SH-SY5Y (cell line): ENCODE data around the gene F10.

Experiments
- GATA2 ChIP-seq: IDR thresholded peaks from 2 replicates; pipeline ENCODE4 v1.6.1; 2011; ENCODE audit warnings: mild to moderate bottlenecking, low read depth, low read length
- GATA3 ChIP-seq: IDR thresholded peaks from 2 replicates; pipeline ENCODE4 v1.6.1; 2011; ENCODE audit warnings: low read depth, mild to moderate bottlenecking, low read length, moderate library complexity

The F10 gene

DNA sequence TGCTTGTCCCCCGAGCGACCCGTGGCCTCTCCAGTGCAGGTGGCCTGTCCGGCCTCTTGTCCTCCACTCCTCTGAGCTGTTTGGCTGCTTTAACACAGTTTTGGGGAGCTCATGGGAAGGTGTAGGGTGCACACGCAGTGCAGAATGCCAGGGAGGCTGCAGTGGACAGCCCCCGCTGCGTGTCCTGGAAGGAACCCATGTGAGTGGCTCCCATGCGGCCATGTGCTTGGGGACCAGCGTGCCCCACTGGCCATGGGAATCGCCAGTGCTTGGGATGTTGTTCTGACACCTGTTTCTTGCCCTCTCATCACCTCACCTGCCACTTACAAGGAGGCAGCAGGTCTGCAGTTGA is 39.6 kb upstream of the F10 start:
- no peak for TF ChIP-seq GATA3
- no peak for TF ChIP-seq GATA2

DNA sequence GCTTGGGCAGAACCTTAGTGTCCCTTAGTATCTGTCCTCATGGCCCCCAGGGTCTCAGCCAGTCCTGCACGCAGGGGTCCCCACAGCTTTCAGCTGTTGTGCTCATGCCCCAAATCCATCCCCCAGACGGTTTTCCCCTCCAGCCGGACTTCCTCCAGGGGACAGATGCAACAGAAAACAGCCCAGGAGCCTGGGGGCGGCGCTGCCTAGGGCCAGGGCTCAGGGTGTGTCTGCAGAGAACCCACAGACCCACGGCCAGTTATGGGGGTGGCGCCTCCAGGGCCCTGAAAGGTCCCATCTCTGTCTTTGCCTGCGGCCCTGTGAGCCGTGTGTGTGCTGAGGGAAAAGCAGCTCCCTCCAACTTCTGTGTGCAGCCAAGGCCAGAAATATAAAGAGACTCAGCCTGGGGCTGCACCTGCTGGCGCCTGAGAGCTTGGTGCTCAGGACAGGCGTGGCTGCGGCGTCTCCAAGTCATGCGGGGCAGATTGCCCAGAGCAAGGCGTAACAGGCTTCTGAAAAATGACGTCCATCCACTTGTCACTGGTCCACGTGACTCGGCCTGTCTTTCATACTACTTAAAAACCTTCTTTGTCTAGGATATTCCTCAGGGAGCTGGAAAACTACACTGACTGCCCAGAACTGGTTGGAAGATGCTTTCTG is 39.1 kb upstream of the F10 start:
- no peak for TF ChIP-seq GATA3
- no peak for TF ChIP-seq GATA2

DNA sequence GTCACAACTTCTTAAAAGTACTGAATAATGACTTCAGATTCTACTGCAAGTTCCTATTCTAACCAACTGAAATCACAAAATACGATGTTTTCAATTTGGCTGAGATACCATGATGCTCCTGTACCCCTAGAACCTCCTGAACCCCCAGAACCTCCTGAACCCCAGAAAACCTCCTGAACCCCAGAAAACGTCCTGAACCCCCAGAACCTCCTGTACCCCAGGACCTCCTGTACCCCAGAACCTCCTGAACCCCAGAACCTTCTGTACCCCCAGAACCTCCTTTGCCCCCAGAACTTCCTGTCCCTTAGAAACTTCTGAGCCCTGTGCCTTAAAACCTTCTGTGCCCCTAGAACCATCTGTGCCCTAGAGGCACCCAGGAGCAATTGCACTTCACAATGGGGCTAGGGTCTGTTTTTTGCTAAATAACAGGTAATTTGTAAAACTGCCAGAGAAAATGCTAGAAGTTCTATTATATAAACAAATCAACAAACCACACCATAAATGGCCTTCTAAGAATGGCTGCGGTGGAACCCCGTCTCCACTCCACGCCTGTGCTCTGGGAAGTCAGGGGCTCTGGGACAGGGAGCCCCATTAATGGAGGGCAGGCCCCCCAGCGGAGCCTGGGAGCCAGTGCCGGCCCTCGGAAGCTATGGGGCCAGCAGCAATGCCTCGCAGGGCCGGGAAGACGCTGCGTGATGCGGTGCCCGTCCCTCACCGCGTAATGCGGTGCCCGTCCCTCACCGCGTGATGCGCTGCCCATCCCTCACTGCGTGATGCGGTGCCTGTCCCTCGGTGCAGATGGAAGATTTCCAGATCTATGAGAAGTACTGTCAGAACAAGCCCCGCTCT is 38.3 kb upstream of the F10 start:
- no peak for TF ChIP-seq GATA2

DNA sequence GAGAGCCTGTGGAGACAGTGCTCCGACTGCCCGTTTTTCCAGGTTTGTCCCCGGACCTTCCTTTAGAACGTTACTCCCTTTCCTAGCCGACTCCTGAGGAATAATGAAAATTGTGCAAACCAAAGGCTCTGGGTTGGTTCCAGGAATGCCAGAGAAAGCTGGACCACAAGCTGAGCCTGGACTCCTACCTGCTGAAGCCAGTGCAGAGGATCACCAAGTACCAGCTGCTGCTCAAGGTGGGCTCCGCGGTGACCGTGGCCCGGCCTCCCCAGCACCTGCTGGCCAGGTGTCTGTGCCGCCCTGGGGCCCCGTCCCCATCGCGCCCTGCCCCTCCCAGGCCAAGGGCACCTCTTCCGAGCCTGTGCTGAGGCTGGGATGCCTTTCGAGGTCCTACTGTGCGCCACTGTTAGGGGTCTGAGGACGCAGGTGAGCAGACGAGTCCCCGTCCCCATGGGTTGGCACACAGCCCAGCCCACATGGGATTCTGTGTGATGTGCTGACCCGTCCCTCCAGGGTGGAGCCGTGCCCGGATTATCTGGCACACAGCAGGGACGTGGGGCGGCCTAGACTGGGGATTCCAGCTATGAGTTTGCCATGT is 37.6 kb upstream of the F10 start:
- TF ChIP-seq GATA2 = no peak
- no peak for TF ChIP-seq GATA3

DNA sequence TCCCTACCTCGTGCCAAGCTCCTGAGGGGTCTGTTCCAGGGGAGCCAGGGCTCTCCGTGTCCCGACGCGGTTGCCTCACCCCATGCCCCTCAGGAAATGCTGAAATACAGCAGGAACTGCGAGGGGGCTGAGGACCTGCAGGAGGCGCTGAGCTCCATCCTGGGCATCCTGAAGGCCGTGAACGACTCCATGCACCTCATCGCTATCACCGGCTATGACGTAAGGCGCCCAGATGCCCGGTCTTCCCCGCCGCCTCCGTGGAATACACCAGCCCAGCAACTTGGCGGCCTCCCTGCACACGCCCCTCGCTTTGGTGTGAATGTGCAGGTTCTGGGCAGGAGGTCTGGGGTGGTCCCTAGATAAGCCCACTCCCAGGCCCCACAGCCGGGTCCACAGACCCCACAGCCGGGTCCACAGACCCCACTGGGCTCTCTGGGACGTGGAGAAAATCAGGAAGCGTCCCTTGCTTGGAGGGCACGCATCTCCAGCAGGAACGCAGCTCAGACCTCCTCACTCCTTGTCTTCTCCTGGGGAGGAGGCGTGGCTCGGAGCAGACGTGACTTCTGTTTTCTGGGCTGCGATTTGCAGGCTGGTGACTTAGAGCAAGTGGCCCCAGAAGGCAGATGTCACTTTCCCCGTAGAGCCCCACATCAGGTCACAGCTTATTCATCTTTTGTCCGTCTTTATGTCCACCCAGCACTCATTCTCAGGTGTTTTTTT is 36.4 kb upstream of the F10 start:
- TF ChIP-seq GATA3 (no peak), GATA2 (no peak)

DNA sequence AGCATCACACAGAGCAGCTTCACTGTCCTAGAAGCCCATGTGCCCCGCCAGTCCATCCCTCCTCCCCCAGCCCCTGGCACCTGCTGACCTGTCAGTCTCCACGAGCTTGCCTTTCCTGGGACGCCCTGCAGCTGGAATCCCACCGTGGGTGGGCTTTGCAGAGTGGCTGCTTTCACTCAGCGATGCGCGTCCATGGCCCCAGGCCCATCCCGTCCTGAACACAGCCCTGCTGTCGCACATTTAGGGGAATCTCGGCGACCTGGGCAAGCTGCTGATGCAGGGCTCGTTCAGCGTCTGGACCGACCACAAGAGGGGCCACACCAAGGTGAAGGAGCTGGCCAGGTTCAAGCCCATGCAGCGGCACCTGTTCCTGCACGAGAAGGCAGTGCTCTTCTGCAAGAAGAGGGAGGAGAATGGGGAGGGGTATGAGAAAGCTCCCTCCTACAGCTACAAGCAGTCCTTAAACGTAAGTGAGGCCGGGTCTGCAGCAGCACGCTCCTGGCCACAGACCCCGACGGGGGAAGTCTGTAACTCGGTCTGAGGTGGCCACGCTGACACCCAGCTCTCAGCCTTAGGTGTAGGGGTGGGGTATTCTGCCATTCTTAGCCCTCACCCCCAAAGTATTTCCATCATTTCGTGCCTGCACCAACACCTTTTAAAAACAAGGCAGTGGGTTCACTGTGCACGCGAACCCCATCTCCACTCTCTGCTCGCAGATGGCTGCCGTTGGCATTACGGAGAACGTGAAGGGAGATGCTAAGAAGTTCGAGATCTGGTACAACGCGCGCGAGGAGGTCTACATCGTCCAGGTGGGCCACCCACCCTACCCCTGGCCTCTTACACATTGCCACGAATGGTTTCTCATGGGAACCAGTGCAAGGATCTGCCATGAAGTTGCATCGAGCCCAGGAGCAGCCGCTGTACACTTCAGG is 35.3 kb upstream of the F10 start:
- TF ChIP-seq GATA2 = no peak
- TF ChIP-seq GATA3 = no peak

DNA sequence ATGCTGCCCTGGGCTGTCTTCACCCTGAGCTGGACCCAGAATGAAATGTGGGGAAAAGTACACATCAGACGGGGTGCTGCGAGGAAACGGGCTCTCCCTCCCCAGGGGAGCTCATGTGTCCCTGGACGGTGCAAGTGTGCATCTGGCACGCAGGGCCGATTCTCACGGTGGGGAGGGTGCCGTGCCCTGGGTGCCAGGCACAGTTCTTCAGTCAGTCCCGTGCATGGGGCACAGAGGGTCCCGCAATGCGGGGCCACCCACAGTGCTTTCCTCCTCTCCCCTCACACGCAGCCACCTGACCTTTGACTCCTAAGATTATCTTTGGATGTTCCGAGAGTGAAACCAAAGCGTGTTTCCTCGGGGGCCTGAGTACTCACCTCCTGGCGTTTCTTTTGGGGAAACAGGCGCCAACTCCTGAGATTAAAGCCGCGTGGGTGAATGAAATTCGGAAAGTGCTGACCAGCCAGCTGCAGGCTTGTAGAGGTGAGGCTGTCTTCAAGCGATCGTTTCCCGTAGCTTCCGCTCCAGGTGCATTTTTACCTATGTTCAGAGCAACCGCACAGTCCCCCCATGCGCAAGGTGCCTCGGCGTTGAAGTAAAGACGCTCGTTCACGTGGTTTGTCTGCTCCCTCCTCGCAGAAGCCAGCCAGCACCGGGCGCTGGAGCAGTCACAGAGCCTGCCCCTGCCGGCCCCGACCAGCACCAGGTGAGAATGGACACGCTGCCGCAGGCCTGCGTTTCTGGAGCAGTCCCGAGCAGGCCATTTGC is 34.5 kb upstream of the F10 start:
- TF ChIP-seq GATA3 (no peak), GATA2 (no peak)

DNA sequence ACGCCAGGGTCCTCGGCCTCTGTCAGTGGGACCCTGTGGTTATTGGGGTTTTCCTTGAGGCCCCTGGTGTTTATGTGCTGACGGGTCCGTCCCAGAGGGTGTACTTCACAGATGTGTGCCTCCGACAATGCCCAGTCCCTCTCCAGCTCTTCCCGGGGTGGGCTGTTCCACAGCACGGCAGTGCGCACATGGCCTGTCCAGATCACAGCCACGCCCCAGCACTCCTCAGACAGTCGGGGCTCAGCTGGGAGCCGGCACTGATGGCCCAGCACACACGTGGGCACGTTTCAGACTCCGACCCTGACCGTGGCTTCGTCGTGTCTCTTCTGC is 33.9 kb upstream of the F10 start:
- TF ChIP-seq GATA2 (no peak), GATA3 (no peak)

DNA sequence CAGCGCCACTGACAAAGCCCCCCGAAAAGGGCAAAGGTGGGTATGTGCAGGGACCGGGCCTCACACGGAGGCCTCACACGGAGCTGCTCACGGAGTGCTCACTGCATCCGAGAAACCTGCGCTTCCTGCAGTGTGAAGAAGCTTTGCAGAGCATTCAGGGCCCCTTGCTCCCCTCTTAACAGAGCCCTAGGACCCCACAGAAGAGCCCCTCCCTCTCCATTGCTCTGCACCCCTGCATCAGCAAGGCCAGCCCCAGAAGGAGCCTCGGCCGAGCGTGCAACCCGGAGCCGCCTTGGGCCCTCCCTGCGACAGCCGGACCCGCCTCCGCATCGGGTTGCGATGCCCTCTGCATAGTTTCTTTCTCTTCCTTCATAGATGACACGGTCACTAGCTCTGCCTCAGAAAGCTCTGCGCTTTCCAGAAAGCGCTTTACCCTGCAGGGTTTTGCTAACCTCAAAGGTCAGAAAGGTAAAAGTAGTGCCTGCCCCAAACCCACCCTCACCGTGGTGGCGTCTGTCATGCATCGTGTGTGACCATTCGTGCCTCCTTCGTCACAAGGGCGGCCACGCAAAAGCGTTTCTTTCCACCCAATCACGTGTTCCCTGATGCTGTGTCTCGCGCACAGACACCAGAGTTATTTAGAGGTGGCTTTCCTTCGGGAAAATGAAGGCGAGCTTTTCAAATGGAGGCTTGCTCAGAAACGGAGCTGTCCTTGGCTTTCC is 32.7 kb upstream of the F10 start:
- TF ChIP-seq GATA2 (no peak), GATA3 (no peak)

DNA sequence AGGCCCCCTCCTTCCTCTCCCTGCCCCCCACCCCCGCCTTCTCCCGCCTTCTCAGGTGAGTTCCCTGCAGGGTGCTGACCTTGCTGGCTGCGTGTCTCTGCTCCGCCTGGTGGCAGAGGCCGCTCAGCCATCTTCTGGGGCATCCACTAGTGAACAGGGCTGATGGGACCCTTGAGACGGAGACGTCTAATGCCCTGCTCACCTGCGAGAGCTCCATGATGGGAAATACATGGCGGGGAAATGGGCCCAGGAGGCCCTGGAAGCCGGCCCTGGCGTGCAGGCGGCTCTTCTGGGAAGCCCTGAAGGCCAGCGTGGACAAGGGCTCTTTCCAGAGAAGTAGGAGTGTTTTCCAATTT is 32.2 kb upstream of the F10 start:
- TF ChIP-seq GATA3 (no peak), GATA2 (no peak)

DNA sequence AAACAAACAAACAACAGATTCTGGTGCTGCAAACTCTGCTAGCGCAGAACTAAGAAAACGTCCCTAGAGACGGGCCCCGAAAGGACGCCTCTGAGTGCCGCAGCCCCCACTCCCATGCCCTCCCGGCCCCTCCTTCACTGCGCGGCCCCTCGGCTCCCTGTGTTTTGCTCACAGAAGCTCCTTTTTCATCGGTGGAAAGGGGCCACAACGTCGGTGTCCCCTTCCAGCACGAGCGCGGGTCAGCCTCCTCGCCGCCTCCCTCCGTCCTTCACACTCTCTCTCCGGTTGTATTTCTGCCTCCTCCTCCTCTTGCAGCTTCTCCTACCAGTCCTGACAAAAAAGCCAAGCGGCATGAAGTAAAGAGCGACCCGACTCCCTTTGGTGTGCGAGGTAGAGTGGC is 31.8 kb upstream of the F10 start:
- TF ChIP-seq GATA3 (no peak), GATA2 (no peak)

DNA sequence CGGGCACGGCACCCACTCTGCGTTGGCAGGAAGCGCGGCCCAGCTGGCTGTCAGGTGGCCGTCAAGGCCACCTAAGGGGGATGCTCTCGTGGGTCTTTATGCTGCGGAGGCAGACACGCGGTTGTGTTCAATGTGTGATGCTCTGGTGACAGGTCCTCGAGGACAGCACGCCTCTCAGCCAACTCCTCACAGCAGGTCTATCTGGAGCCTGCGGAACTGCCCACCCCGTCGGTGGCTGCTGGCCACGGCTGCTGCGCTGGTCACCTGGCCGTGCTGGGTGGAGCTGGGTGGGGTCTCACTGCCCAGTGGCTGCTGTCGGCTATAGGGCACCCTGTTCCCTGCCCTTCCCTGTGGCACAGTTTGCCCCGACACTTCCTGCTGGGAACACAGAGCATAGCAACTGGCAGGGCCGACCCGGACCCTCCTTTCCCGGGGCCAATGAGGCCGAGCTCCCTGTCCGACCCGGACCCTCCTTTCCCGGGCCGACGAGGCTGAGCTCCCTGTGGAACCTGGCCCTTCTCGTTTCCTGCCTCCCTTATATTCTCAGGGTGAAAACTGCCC is 31.3 kb upstream of the F10 start:
- TF ChIP-seq GATA3 (no peak), GATA2 (no peak)
